HG03469 (cell line): ENCODE results near the gene SH3BP2.

Source experiments
- ATAC-seq: cut with Tn5 transposase; IDR thresholded peaks from one replicate; pipeline ENCODE4 v1.9.1; 2021; ENCODE audit warnings: mild to moderate bottlenecking, moderate library complexity, moderate number of reproducible peaks; ENCODE audit not compliant: unreplicated experiment

Gene SH3BP2

GRCh38 chr4:2817701-2818350 lies 24.9 kb downstream of the SH3BP2 start:
- ATAC-seq: no peak

GRCh38 chr4:2818351-2818939 lies 25.6 kb downstream of the SH3BP2 start:
- ATAC-seq: no peak

DNA sequence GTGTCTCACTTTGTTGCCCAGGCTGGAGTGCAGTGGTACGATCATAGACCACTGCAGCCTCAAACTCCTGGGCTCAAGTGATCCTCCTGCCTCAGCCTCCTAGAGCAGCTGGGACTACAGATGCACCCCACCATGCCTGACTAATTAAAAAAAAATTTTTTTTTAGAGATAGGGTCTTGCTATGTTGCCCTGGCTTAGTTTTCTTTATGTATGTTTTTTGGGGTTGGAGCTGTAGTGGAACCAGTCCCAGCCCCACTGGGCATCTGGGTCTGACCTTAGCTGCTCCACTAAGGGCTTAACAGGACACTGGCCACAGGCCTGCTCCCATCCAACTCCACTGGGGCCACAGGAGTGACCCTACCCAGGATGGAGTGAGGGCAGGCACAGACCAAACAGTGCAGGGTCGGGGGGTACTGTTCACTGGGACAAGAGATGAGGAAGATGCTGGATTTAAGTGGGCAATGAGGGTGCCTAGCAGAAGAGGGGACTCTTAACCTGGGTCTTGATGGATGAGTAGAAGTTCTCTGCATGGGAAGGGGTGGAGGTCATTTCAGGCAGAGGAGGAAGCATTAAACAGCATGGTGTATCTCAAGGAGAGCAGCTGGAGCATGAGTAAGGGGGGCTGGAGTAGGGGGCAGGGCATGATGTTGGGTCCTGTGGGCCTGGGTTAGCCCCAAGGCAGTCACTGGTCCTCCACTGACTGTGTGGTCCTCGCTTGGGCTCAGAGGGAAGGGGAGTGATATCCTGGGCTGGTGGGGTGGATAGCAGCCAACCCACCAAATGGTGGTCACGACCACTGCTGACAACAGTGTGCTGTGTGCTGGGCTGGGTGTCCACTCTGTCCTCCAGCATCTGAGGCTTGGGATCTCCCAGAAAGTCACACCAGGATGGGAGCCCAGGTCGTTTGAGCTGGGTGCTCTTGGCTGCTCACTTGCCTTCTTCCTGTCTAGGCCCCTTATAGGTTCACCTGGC lies 26.6 kb downstream of the SH3BP2 start:
- no peak for ATAC-seq

GRCh38 chr4:2820216-2820982 lies 27.5 kb downstream of the SH3BP2 start:
- no peak for ATAC-seq

DNA sequence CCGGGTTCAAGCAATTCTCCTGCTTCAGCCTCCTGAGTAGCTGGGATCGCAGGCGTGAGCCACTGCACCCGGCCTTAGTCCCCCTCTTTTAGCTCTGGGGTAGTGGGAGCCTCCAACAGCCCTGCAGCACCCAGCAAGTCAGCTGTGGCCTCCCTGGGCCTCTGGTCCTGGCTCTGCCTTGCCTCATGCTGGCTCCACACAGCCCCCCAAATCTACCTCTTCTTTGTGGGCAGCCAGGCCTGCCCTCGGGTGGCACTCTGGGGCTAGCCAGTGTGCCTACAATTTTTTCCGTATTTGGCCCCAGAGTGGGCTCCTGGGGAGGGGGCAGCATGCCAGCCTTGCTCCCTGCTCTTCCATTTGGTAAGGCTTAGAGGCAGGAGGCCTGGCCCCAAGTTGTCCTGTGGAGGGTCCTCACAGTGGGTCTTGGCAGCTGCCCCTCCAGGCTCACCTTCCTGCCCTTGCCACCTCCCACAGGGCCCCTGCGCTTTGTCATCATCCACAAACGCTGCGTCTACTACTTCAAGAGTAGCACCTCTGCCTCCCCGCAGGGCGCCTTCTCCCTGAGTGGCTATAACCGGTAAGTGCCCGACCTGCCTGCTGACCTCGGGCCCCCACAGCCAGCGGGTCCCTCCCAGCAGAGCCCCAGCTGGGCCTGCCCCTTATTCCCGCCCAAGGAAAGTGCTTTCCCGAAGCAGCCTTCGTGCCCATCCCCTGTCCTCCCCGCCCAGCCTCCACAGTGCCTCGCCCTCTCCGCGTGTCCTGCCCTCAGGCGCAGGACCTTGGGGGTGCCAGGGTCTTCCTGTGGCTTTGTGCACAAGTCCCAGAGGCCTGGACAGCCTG lies 29.8 kb downstream of the SH3BP2 start:
- ATAC-seq: no peak

- ATAC-seq: no peak
These were observed 30.4 kb downstream of the SH3BP2 start for GRCh38 chr4:2823301-2823670.

DNA sequence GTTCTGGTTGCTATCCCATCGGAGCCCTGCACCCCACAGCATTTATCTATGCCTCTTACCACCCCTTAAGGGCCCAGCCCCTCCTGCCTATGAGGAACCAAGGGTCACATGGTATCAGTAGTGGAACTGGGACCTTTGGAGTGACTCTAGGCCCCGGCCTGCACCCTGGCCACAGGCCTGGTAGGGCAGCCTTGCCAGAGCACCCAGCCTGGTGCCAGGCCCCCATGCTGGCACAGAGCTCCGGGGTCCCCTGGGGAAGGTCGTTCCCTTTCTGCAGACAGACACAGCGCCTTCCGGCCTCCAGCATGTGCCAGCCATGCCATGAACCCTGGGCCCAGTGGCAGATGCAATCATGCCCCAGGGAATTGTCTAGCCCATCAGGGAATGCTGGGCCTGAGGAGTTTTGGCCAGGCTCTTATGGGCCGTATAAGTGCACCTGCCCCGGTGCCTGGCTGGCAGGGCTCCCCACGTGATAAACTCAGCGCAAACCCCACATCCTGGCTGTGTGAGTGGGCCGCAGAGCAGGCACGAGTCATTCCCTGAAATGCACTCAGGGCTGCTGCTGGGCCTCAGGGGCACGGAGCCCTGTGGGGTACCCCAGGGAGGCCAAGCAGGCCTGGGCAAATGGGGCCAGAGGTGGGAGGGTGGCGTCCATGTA lies 30.9 kb downstream of the SH3BP2 start:
- no peak for ATAC-seq

DNA sequence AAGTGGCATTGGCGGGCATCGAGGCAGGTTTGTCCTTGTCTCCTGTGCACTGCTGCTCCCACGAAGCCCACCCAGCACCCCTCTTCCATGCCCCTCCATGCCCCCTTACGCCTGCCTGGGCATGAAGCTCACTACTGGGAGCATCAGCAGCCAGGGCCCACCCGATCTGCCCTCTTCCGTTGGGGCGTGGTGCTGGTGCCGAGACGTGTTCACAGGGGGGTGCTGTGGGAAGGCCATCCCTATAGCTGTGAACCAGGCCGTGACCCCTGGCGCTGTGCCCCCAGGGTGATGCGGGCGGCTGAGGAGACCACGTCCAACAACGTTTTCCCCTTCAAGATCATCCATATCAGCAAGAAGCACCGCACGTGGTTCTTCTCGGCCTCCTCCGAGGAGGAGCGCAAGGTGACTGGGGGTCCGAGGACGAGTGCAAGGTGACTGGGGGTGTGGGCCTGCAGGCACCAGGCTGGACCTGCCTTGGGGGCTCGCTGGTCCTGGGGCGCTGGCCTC lies 31.5 kb downstream of the SH3BP2 start:
- ATAC-seq: no peak

DNA sequence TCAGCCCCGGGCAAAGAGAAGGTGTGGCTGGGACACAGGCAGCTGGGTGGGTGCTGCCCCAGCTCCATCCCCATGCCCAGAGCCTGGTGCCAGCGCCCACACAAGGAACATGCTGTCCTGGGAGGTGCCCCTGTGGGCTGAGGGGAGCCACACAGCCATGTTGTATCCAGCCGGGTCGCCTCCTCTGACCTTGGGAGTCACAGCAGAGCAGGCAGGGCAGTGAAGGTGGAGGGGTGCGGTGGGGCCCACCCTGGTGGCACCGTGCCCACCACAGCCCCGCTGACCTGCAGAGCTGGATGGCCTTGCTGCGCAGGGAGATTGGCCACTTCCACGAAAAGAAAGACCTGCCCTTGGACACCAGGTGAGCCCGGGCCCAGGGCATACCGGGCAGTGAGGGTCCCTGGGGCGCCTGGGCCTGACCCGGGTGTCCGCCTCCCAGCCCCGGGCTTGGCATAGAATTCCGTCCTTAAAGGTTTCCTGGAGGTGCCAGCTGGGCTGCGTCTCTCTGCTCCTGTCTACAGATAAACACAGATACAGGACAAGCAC lies 32.0 kb downstream of the SH3BP2 start:
- ATAC-seq: no peak

DNA sequence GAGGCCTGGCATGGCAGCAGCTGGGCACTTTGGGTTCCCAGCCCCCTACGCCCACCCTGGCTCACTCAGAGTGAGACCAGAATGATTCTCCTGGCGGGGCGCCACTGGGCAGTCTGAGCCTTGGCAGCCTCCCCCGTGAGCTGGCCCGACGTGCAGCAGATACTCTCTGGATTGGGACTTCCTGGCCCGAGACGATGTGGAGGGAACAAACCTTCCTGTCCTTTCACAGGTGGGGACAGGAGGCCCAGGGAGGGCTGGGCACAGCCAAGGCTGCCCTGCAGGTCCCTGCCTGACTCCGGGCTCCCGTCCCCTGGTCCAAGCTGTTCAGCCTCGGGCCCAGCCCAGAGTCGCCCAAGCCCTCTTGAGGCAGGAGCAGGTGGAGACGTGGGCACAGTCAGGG lies 32.9 kb downstream of the SH3BP2 start:
- no peak for ATAC-seq

- ATAC-seq: no peak
These were observed 34.4 kb downstream of the SH3BP2 start for GRCh38 chr4:2827071-2827873.

GRCh38 chr4:2827874-2828751 lies 35.2 kb downstream of the SH3BP2 start:
- ATAC-seq: no peak

- ATAC-seq: no peak
These were observed 35.9 kb downstream of the SH3BP2 start for GRCh38 chr4:2828758-2829181.

GRCh38 chr4:2829321-2829932 lies 36.5 kb downstream of the SH3BP2 start:
- no peak for ATAC-seq

GRCh38 chr4:2829933-2830451 lies 37.1 kb downstream of the SH3BP2 start:
- ATAC-seq: no peak
